IMR-90 (cell line): ENCODE measurements around the gene DOCK9. TPM values are rescaled to one million over a fixed set of nuclear protein-coding genes. Genes with fewer than 3 reads are reported as not detected.

Experiments
- ATAC-seq: fragments of 200-7000 bp; cut with Tn5 transposase; 2 replicates; pipeline ENCODE4 v1.9.1; 2020; ENCODE audit warnings: low read depth, mild to moderate bottlenecking, moderate library complexity
- BruUV-seq: library from RNA; stranded (reverse); fragments of 400-500 nt; replicated peaks from 2 replicates; lab custom pipeline; 2021; lab: Mats Ljungman, UMichigan
- CTCF ChIA-PET: fragments of 300-600 bp; formaldehyde crosslinking; extraction: SDS; loops from one replicate; lab custom pipeline; 2021; ENCODE audit warnings: antibody characterized with exemption; lab: Yijun Ruan, JAX
- POLR2A ChIA-PET: fragments of 300-600 bp; sonication (Branson Sonifier 250); formaldehyde crosslinking; loops from one replicate; lab custom pipeline; 2022; ENCODE audit warnings: antibody characterized with exemption; ENCODE audit not compliant: unreplicated experiment; lab: Charles Lee
- DNase-seq: peaks from one replicate; pipeline ENCODE4 v3.0.0; 2013
- H2AFZ ChIP-seq: replicated peaks from 2 replicates; pipeline ENCODE3; 2013; ENCODE audit warnings: low read length, mild to moderate bottlenecking; ENCODE audit not compliant: poor library complexity
- H2AK5ac ChIP-seq: 2 replicates; pipeline ENCODE4 v1.6.1; 2013; ENCODE audit warnings: low read depth, low read length, inconsistent platforms
- H2AK9ac ChIP-seq: replicated peaks from 2 replicates; pipeline ENCODE3; 2013; ENCODE audit warnings: mild to moderate bottlenecking, low read depth, low read length, moderate library complexity; ENCODE audit not compliant: poor library complexity
- H2BK120ac ChIP-seq: 2 replicates; pipeline ENCODE4 v1.6.1; 2013; ENCODE audit warnings: low read depth, low read length, inconsistent platforms
- H2BK15ac ChIP-seq: 3 replicates; pipeline ENCODE4 v1.6.1; 2013; ENCODE audit warnings: low read depth, low read length, inconsistent platforms
- H2BK20ac ChIP-seq: 2 replicates; pipeline ENCODE4 v1.6.1; 2013; ENCODE audit warnings: low read depth, mild to moderate bottlenecking, inconsistent platforms, low read length, moderate library complexity
- H2BK5ac ChIP-seq: 2 replicates; pipeline ENCODE4 v1.6.1; 2013; ENCODE audit warnings: mild to moderate bottlenecking, low read depth, low read length, inconsistent platforms; ENCODE audit not compliant: poor library complexity, severe bottlenecking
- H3K14ac ChIP-seq: replicated peaks from 2 replicates; pipeline ENCODE4 v1.6.1; 2013; ENCODE audit warnings: low read depth, low read length, inconsistent platforms
- H3K18ac ChIP-seq: 2 replicates; pipeline ENCODE4 v1.6.1; 2013; ENCODE audit warnings: low read depth, low read length, control low read depth
- H3K23ac ChIP-seq: 2 replicates; pipeline ENCODE4 v1.6.1; 2013; ENCODE audit warnings: low read depth, low read length, inconsistent platforms
- H3K27ac ChIP-seq: 2 replicates; pipeline ENCODE4 v1.5.1; 2013; ENCODE audit warnings: mild to moderate bottlenecking, control low read depth, low read length; ENCODE audit not compliant: insufficient read depth
- H3K27me3 ChIP-seq: 2 replicates; pipeline ENCODE4 v1.6.1; 2013; ENCODE audit warnings: low read length; ENCODE audit not compliant: control insufficient read depth, insufficient read depth
- H3K36me3 ChIP-seq: 2 replicates; pipeline ENCODE4 v1.6.1; 2013; ENCODE audit warnings: low read length, mixed read lengths; ENCODE audit not compliant: control insufficient read depth, insufficient read depth
- H3K4ac ChIP-seq: 2 replicates; pipeline ENCODE4 v1.6.1; 2013; ENCODE audit warnings: low read depth, low read length, inconsistent platforms
- H3K4me1 ChIP-seq: 2 replicates; pipeline ENCODE4 v1.6.1; 2013; ENCODE audit warnings: low read length, mixed read lengths; ENCODE audit not compliant: control insufficient read depth, insufficient read depth
- H3K4me2 ChIP-seq: 2 replicates; pipeline ENCODE4 v1.6.1; 2013; ENCODE audit warnings: low read depth, mild to moderate bottlenecking, control low read depth, low read length, moderate library complexity
- H3K4me3 ChIP-seq: 2 replicates; pipeline ENCODE4 v1.5.1; 2013; ENCODE audit warnings: low read depth, mild to moderate bottlenecking, control low read depth, low read length, moderate library complexity; ENCODE audit not compliant: insufficient read depth
- H3K56ac ChIP-seq: 2 replicates; pipeline ENCODE4 v1.6.1; 2013; ENCODE audit warnings: low read length, inconsistent platforms; ENCODE audit not compliant: insufficient read depth; ENCODE audit errors: extremely low read depth
- H3K79me1 ChIP-seq, 2 experiments: 2 replicates each; pipeline ENCODE4 v1.6.1; 2013; ENCODE audit warnings: low read length in 2 of 2, inconsistent platforms in 1 of 2, low read depth in 1 of 2
- H3K9ac ChIP-seq: 2 replicates; pipeline ENCODE4 v1.6.1; 2013; ENCODE audit warnings: low read depth, low read length, control low read depth
- H3K9me1 ChIP-seq: 2 replicates; pipeline ENCODE4 v1.6.1; 2013; ENCODE audit warnings: low read length, inconsistent platforms; ENCODE audit not compliant: insufficient read depth
- H3K9me3 ChIP-seq: 2 replicates; pipeline ENCODE4 v1.6.1; 2013; ENCODE audit warnings: low read length; ENCODE audit not compliant: control insufficient read depth, insufficient read depth
- H4K20me1 ChIP-seq: 2 replicates; pipeline ENCODE4 v1.6.1; 2013; ENCODE audit warnings: low read length, inconsistent platforms; ENCODE audit not compliant: insufficient read depth
- H4K5ac ChIP-seq: 2 replicates; pipeline ENCODE4 v1.6.1; 2013; ENCODE audit warnings: mild to moderate bottlenecking, low read depth, low read length, control low read depth
- H4K8ac ChIP-seq, 2 experiments: 2 replicates each; pipeline ENCODE4 v1.6.1; 2013; ENCODE audit warnings: low read depth in 2 of 2, low read length in 2 of 2, control low read depth in 1 of 2, inconsistent platforms in 1 of 2
- H4K91ac ChIP-seq: 2 replicates; pipeline ENCODE4 v1.6.1; 2013; ENCODE audit warnings: low read depth, low read length, inconsistent platforms; ENCODE audit not compliant: insufficient read depth
- CEBPB ChIP-seq: IDR thresholded peaks from 2 replicates; pipeline ENCODE4 v1.6.1; 2012; ENCODE audit warnings: low read depth, low read length, improper control_type of control experiment
- RCOR1 ChIP-seq: IDR thresholded peaks from 2 replicates; pipeline ENCODE4 v1.6.1; 2012; ENCODE audit warnings: mild to moderate bottlenecking, low read length, improper control_type of control experiment; ENCODE audit not compliant: insufficient replicate concordance
- SMC3 ChIP-seq: fragments of 150-350 bp; IDR thresholded peaks from 2 replicates; pipeline ENCODE4 v1.6.1; 2016; ENCODE audit warnings: low read depth, mild to moderate bottlenecking, antibody characterized with exemption, low read length, moderate library complexity
- WGBS, 2 experiments: methylation state at CpG; one replicate each; pipeline versions ENCODE4 v1.1.5 to v1.1.7; 2013; ENCODE audit warnings: missing lambda C conversion rate in 2 of 2; ENCODE audit not compliant: insufficient read length in 1 of 2; ENCODE audit errors: extremely low coverage in 2 of 2; 5-methylcytosine and 5-hydroxymethylcytosine counted together
- dilution Hi-C: fragments of 300-500 bp; cut with HindIII; formaldehyde crosslinking; loops from one replicate; pipeline ENCODE4 v1.14.3; 2018; ENCODE audit warnings: low sequenced_read_pairs; ENCODE audit not compliant: unreplicated experiment
- in situ Hi-C: fragments of 300-500 bp; cut with MboI; formaldehyde crosslinking; loops from 3 replicates; pipeline ENCODE4 v1.14.3; 2019; ENCODE audit warnings: low sequenced_read_pairs, inconsistent platforms, mixed read lengths
- intact Hi-C: fragments of 100-400 bp; cut with micrococcal nuclease; formaldehyde crosslinking; loops from 2 replicates; pipeline ENCODE4 v1.10.0; 2022
- polyA plus RNA-seq, 3 experiments: library from polyadenylated mRNA; depleted of rRNA; stranded (reverse); fragments of >200 nt; gene quantifications; 2 replicates each; pipeline ENCODE4 v1.2.3, GENCODE V29; 2012; ENCODE audit warnings: low replicate concordance in 1 of 3
- total RNA-seq: library from RNA; depleted of rRNA; stranded (reverse); fragments of >200 nt; gene quantifications from 2 replicates; pipeline ENCODE4 v1.2.3, GENCODE V29; 2012

The DOCK9 gene
- total and polyA plus RNA-seq, 2 of the 4 experiments (the other 2 are of a cell fraction), result 4.8 to 7.2 TPM

DNA sequence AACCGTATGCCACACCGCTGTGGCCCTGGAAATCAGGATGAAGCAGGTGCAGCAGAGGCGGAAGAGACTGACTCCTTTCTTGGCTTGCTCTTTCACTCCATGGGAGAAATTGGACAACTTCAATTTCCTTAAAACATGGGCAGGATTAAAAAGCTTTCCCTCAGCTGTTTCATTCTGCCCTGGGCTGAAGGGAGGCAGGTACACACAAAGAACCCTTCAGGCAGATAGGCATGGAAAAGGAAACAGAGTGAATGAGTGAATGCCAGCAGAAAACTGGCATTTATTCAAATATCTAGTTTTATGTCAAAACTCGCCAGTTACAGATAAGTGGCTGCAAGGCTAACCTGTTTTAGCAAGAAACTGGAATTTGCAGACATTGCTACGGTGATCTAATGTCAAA is 154.4 kb downstream of the DOCK9 start:
- ChIA-PET POLR2A (no interaction called here), CTCF (no interaction called here)
- Histone ChIP-seq H3K36me3 (no peaks in the 10 kb centered on the region), H3K9me1 (peaks cover 18% of the 10 kb centered on the region; the same call in 1 of the 2 replicates), H3K4me2 (no peak overlapping the region), H2AFZ (no peak overlapping the region), H2BK15ac (no peak overlapping the region), H3K4me1 (peaks cover 2% of the 10 kb centered on the region; the same call in 1 of the 2 replicates), H3K56ac (no peak overlapping the region), H2AK5ac (no peak overlapping the region), H3K14ac (no peak overlapping the region), H2BK5ac (no peak overlapping the region), H4K8ac (no peak overlapping the region), H3K18ac (no peak overlapping the region), H3K27ac (no peak overlapping the region), H3K9me3 (no peaks in the 10 kb centered on the region), H4K20me1 (no peaks in the 10 kb centered on the region), H2BK20ac (no peak overlapping the region), H3K9ac (no peak overlapping the region), H3K4ac (no peak overlapping the region), H2AK9ac (no peak overlapping the region), H2BK120ac (no peak overlapping the region), H4K5ac (no peak overlapping the region), H3K79me1 (no peaks in the 10 kb centered on the region), H4K91ac (no peak overlapping the region), H3K23ac (no peak overlapping the region), H3K27me3 (no peaks in the 10 kb centered on the region), H3K4me3 (no peak overlapping the region)
- TF ChIP-seq RCOR1 (no peak), SMC3 (no peak), CEBPB (no peak)
- no peak for ATAC-seq
- in situ Hi-C loops, result no loop called here
- no peak for DNase-seq
- 100% methylated on average over 3 of the region's 5 CpGs; no CpG with 5 or more reads in 1 of the 2 experiments for WGBS, 2 experiments
- dilution Hi-C loops, result no loop called here
- no TSS peak for BruUV-seq
- intact Hi-C loops, result no loop called here
